ENCODE results near the gene PRMT3. TPM values are rescaled to one million over a fixed set of nuclear protein-coding genes. Genes with fewer than 3 reads are reported as not detected.

The PRMT3 gene
- total and polyA plus RNA-seq, 2 of the 13 experiments (the other 11 are each of a cell fraction or from before 2014, with no cell fraction given) = 9.1 to 27.7 TPM

DNA sequence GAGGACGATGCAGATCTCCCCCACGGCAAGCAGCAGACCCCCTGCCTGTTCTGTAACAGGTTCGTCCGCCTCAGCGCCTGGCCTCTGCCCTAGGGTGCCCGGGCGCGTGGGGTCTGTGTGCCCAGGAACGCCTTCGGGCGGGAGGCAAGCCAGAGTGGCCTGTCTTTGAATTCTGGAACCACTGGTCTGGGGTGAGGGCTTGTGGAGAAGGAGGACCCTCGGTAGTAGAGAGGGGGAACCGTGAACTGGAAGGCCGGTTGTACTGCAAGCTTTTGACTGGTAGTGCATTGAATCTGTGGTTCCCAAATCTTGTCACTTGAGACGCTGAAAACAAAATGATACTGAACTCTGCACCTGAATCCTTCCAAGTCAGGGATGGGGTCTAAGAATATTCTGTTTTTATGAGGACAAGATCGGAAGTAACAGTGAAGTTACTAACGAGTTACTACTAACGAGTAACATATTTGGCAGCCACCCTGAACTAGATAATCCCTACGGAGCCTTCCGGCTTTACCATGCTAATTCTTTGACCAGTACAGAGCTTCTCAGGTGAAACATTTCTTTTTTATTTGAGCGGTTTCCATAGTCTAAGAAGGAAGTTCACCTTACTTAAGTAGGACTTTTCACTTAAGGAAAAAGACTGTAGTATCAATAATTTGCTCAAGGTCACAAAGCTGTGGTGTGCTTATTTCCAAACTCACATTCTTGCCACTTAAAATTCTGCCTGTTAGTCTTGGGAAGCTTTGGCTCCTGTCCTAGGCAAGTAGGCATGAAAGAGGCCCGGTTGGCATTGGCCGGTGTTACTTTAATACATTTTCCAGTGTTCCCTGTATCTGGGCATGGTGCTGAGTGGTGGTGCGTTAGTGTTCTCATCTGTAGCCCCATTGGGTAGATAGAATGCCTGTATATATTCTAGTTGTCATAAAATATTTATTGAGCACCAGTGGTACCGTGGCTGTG, 860 bp downstream of the PRMT3 start (continued):
- TF ChIP-seq ZNF292 (CRISPR knock-in tag; IDR thresholded peaks at IDR 0.05; ENCODE audit: borderline replicate concordance, low read depth) = peak; percentile 44; the same call in 1 of the 2 replicates
- TF ChIP-seq, protein P1, sequence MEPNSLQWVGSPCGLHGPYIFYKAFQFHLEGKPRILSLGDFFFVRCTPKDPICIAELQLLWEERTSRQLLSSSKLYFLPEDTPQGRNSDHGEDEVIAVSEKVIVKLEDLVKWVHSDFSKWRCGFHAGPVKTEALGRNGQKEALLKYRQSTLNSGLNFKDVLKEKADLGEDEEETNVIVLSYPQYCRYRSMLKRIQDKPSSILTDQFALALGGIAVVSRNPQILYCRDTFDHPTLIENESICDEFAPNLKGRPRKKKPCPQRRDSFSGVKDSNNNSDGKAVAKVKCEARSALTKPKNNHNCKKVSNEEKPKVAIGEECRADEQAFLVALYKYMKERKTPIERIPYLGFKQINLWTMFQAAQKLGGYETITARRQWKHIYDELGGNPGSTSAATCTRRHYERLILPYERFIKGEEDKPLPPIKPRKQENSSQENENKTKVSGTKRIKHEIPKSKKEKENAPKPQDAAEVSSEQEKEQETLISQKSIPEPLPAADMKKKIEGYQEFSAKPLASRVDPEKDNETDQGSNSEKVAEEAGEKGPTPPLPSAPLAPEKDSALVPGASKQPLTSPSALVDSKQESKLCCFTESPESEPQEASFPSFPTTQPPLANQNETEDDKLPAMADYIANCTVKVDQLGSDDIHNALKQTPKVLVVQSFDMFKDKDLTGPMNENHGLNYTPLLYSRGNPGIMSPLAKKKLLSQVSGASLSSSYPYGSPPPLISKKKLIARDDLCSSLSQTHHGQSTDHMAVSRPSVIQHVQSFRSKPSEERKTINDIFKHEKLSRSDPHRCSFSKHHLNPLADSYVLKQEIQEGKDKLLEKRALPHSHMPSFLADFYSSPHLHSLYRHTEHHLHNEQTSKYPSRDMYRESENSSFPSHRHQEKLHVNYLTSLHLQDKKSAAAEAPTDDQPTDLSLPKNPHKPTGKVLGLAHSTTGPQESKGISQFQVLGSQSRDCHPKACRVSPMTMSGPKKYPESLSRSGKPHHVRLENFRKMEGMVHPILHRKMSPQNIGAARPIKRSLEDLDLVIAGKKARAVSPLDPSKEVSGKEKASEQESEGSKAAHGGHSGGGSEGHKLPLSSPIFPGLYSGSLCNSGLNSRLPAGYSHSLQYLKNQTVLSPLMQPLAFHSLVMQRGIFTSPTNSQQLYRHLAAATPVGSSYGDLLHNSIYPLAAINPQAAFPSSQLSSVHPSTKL (CRISPR knock-in tag; IDR thresholded peaks at IDR 0.05) = no peak
- no peak for TF ChIP-seq ZNF839 (CRISPR knock-in tag; IDR thresholded peaks at IDR 0.05; ENCODE audit: borderline replicate concordance)
- TF ChIP-seq BORCS8-MEF2B (CRISPR knock-in tag; IDR thresholded peaks at IDR 0.05) = no peak
- no peak for TF ChIP-seq ZNF274 (CRISPR knock-in tag; IDR thresholded peaks at IDR 0.05)
- no peak for TF ChIP-seq ZGPAT (CRISPR knock-in tag; IDR thresholded peaks at IDR 0.05)
- TF ChIP-seq TEAD2 (CRISPR knock-in tag; IDR thresholded peaks at IDR 0.05) = no peak
- TF ChIP-seq, protein P2, sequence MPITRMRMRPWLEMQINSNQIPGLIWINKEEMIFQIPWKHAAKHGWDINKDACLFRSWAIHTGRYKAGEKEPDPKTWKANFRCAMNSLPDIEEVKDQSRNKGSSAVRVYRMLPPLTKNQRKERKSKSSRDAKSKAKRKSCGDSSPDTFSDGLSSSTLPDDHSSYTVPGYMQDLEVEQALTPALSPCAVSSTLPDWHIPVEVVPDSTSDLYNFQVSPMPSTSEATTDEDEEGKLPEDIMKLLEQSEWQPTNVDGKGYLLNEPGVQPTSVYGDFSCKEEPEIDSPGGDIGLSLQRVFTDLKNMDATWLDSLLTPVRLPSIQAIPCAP (CRISPR knock-in tag; IDR thresholded peaks at IDR 0.05; ENCODE audit: low read depth) = no peak
- no peak; the same call in 1 of the 2 replicates for TF ChIP-seq GATAD2A (CRISPR knock-in tag; IDR thresholded peaks at IDR 0.05)
- no peak for TF ChIP-seq CBX1 (IDR thresholded peaks at IDR 0.05; ENCODE audit: low read depth)
- TF ChIP-seq, protein P3, sequence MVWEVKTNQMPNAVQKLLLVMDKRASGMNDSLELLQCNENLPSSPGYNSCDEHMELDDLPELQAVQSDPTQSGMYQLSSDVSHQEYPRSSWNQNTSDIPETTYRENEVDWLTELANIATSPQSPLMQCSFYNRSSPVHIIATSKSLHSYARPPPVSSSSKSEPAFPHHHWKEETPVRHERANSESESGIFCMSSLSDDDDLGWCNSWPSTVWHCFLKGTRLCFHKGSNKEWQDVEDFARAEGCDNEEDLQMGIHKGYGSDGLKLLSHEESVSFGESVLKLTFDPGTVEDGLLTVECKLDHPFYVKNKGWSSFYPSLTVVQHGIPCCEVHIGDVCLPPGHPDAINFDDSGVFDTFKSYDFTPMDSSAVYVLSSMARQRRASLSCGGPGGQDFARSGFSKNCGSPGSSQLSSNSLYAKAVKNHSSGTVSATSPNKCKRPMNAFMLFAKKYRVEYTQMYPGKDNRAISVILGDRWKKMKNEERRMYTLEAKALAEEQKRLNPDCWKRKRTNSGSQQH (CRISPR knock-in tag; IDR thresholded peaks at IDR 0.05; ENCODE audit: low read depth) = no peak
- no peak for TF ChIP-seq POLR2AphosphoS5 (IDR thresholded peaks at IDR 0.05; ENCODE audit: low read depth, low read length)
- no peak; the same call in 1 of the 2 replicates for TF ChIP-seq DNMT1 (CRISPR knock-in tag; IDR thresholded peaks at IDR 0.05)
- no peak for TF ChIP-seq ZNF512B (CRISPR knock-in tag; IDR thresholded peaks at IDR 0.05; ENCODE audit: borderline replicate concordance)
- TF ChIP-seq ZKSCAN1 (IDR thresholded peaks at IDR 0.05; ENCODE audit: low read length) = no peak
- TF ChIP-seq RFX1 (IDR thresholded peaks at IDR 0.05) = no peak
- 0 out of 2 replicates have a peak, but pooled peaks have one; percentile 13 for TF ChIP-seq IRX3 (CRISPR knock-in tag; IDR thresholded peaks at IDR 0.05; ENCODE audit: borderline replicate concordance, low read depth)
- no peak for TF ChIP-seq TCF7 (IDR thresholded peaks at IDR 0.05; ENCODE audit: low read depth)
- peak; percentile 20 for TF ChIP-seq MED8 (CRISPR knock-in tag; IDR thresholded peaks at IDR 0.05; ENCODE audit: insufficient replicate concordance)
